ENCODE results near the gene LRRC55.

The LRRC55 gene

GRCh38 chr11:57144075-57144474 lies 37.7 kb upstream of the LRRC55 start:
- no peak for TF ChIP-seq ZFX (IDR thresholded peaks at IDR 0.05)
- TF ChIP-seq CTCF (conservative IDR thresholded peaks at IDR 0.05) = no peak; the same call in 1 of the 2 replicates
- no peak overlapping the region for H3K27ac ChIP-seq

- no peak overlapping the region for H3K27ac ChIP-seq
- TF ChIP-seq ZFX (IDR thresholded peaks at IDR 0.05) (no peak), CTCF (conservative IDR thresholded peaks at IDR 0.05) (no peak)
Observed at GRCh38 chr11:57144531-57145320, 37.0 kb upstream of the LRRC55 start.

- TF ChIP-seq ZFX (IDR thresholded peaks at IDR 0.05) = no peak
- no peak for TF ChIP-seq CTCF (conservative IDR thresholded peaks at IDR 0.05)
- no peak overlapping the region for H3K27ac ChIP-seq
Observed at GRCh38 chr11:57146301-57146700, 35.5 kb upstream of the LRRC55 start.

- H3K27ac ChIP-seq = no peak overlapping the region
- no peak for TF ChIP-seq CTCF (conservative IDR thresholded peaks at IDR 0.05)
- TF ChIP-seq ZFX (IDR thresholded peaks at IDR 0.05) = no peak
Observed at GRCh38 chr11:57148621-57149020, 33.1 kb upstream of the LRRC55 start.

- H3K27ac ChIP-seq = no peak overlapping the region
- TF ChIP-seq ZFX (IDR thresholded peaks at IDR 0.05) = no peak
- no peak for TF ChIP-seq CTCF (conservative IDR thresholded peaks at IDR 0.05)
Observed at GRCh38 chr11:57150454-57150917, 31.3 kb upstream of the LRRC55 start.

GRCh38 chr11:57152134-57152533 lies 29.6 kb upstream of the LRRC55 start:
- H3K27ac ChIP-seq = no peak overlapping the region
- TF ChIP-seq CTCF (conservative IDR thresholded peaks at IDR 0.05) (no peak), ZFX (IDR thresholded peaks at IDR 0.05) (no peak)

GRCh38 chr11:57153448-57153847 lies 28.3 kb upstream of the LRRC55 start:
- no peak for TF ChIP-seq CTCF (conservative IDR thresholded peaks at IDR 0.05)
- no peak for TF ChIP-seq ZFX (IDR thresholded peaks at IDR 0.05)
- no peak overlapping the region for H3K27ac ChIP-seq
